Fibroblast of lung (primary cell): ENCODE data around the gene STAC2.

Source experiments
- CTCF ChIP-seq, 2 donors: IDR thresholded peaks in 1 of 2; conservative IDR thresholded peaks in 1 of 2; 1 replicate in 1 of 2; 2 replicates in 1 of 2; pipeline ENCODE4 v1.5.1; 2011 to 2012; ENCODE audit warnings: low read length in 2 of 2, control low read depth in 1 of 2, inconsistent platforms in 1 of 2, low read depth in 1 of 2, mild to moderate bottlenecking in 1 of 2
- EZH2 ChIP-seq: IDR thresholded peaks from 2 replicates; pipeline ENCODE4 v1.5.1; 2012; ENCODE audit warnings: low read length, control low read depth, mild to moderate bottlenecking; ENCODE audit errors: missing control alignments

- TF ChIP-seq EZH2 (no peak), CTCF (conservative IDR thresholded peaks at IDR 0.05 in 1 of 2, IDR thresholded peaks at IDR 0.05 in 1 of 2; ENCODE audit: low read depth in 1 of 2, low read length in 2 of 2) (no peak)
Measured at GRCh38 chr17:39205112-39205526, 20.6 kb downstream of the STAC2 start.
